ENCODE results near the gene RWDD1.

GRCh38 chr6:116535109-116535508, 36.2 kb upstream of the RWDD1 start:
- no peak for TF ChIP-seq CTCF (IDR thresholded peaks at IDR 0.05)
- no peak for TF ChIP-seq POLR2A (IDR thresholded peaks at IDR 0.05)
